ENCODE measurements around the gene EDN1.

DNA sequence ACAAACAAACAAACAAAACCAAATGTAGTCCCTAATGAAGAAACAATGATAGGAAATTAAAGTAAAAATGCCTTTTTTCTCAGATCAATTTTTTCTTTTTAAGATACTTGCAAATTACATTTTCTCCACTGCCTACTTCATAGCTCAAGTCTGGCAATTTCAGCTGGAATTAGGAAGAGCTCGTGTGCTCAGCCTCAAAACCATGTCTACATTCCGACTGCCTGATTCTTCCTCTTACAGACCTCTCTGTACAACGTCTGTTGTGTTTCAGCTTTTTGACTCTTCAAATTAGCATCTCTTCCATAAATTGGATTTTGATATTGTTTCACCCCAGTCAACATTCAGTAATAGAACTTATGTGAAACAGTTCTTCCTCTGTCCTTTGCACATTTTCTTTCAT, 9.3 kb upstream of the EDN1 start:
- TF ChIP-seq, protein P1, sequence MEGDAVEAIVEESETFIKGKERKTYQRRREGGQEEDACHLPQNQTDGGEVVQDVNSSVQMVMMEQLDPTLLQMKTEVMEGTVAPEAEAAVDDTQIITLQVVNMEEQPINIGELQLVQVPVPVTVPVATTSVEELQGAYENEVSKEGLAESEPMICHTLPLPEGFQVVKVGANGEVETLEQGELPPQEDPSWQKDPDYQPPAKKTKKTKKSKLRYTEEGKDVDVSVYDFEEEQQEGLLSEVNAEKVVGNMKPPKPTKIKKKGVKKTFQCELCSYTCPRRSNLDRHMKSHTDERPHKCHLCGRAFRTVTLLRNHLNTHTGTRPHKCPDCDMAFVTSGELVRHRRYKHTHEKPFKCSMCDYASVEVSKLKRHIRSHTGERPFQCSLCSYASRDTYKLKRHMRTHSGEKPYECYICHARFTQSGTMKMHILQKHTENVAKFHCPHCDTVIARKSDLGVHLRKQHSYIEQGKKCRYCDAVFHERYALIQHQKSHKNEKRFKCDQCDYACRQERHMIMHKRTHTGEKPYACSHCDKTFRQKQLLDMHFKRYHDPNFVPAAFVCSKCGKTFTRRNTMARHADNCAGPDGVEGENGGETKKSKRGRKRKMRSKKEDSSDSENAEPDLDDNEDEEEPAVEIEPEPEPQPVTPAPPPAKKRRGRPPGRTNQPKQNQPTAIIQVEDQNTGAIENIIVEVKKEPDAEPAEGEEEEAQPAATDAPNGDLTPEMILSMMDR (IDR thresholded peaks at IDR 0.05; ENCODE audit: low read depth, low read length): no peak
- TF ChIP-seq MYC (IDR thresholded peaks at IDR 0.05; ENCODE audit: low read depth, low read length): no peak

Measured in NB4 (cell line).